HEK293 (cell line): ENCODE data around the gene SMARCD3.

ENCODE experiments used
- CTCF ChIA-PET: fragments of 350-600 bp; formaldehyde crosslinking; extraction: SDS; loops from one replicate; lab custom pipeline; 2021; ENCODE audit warnings: antibody characterized with exemption; lab: Yijun Ruan, JAX
- POLR2A ChIA-PET: fragments of 300-600 bp; formaldehyde crosslinking; extraction: SDS; loops from one replicate; lab custom pipeline; 2020; ENCODE audit warnings: antibody characterized with exemption, inconsistent platforms; lab: Yijun Ruan, JAX
- H3K27ac ChIP-seq: fragments of 200-500 bp; sonication (Bioruptor generic); 2 replicates; pipeline ENCODE4 v1.5.1; 2014; ENCODE audit warnings: low read depth, low read length, control low read depth, inconsistent platforms; ENCODE audit errors: extremely low read depth
- H3K36me3 ChIP-seq, 2 experiments: fragments of 200-500 bp in 1 of 2; sonication (Bioruptor generic) in 1 of 2; 1 replicate in 1 of 2; 2 replicates in 1 of 2; pipeline ENCODE4 v1.5.1; 2014 to 2017; ENCODE audit warnings: inconsistent platforms in 2 of 2, low read length in 2 of 2; ENCODE audit not compliant: control insufficient read depth in 2 of 2, insufficient read depth in 1 of 2
- H3K4me1 ChIP-seq: fragments of 200-500 bp; sonication (Bioruptor generic); 2 replicates; pipeline ENCODE4 v1.5.1; 2014; ENCODE audit warnings: mild to moderate bottlenecking, low read length, inconsistent platforms; ENCODE audit not compliant: control insufficient read depth, insufficient read depth
- H3K4me3 ChIP-seq: 2 replicates; pipeline ENCODE4 v1.5.1; 2011; ENCODE audit warnings: low read depth, mild to moderate bottlenecking, control low read depth, low read length, moderate library complexity
- H3K9me3 ChIP-seq: fragments of 200-500 bp; sonication (Bioruptor generic); 2 replicates; pipeline ENCODE4 v1.5.1; 2014; ENCODE audit warnings: low read depth, low read length, inconsistent platforms; ENCODE audit not compliant: control insufficient read depth, insufficient read depth
- BCL11A ChIP-seq: fragments of 450-650 bp; formaldehyde crosslinking; IDR thresholded peaks from 2 replicates; pipeline ENCODE4 v1.5.1; 2016; ENCODE audit warnings: low read depth, missing biosample characterization, missing genetic modification characterization
- TCF7L2 ChIP-seq: IDR thresholded peaks from 2 replicates; pipeline ENCODE4 v1.6.1; 2011; ENCODE audit warnings: low read depth, mild to moderate bottlenecking, inconsistent platforms, low read length, moderate library complexity, borderline replicate concordance
- ZBTB21 ChIP-seq: fragments of 450-650 bp; formaldehyde crosslinking; IDR thresholded peaks from 2 replicates; pipeline ENCODE4 v1.5.1; 2017; ENCODE audit warnings: missing biosample characterization, missing genetic modification characterization
- ZFP3 ChIP-seq: fragments of 450-650 bp; formaldehyde crosslinking; IDR thresholded peaks from 2 replicates; pipeline ENCODE4 v1.5.1; 2016; ENCODE audit warnings: low read depth, missing biosample characterization, missing genetic modification characterization
- ZFP69B ChIP-seq: fragments of 450-650 bp; formaldehyde crosslinking; IDR thresholded peaks from 2 replicates; pipeline ENCODE4 v1.5.1; 2016; ENCODE audit warnings: missing biosample characterization, missing genetic modification characterization
- ZNF114 ChIP-seq: fragments of 450-650 bp; formaldehyde crosslinking; IDR thresholded peaks from 2 replicates; pipeline ENCODE4 v1.5.0; 2017; ENCODE audit warnings: missing biosample characterization, missing genetic modification characterization
- ZNF121 ChIP-seq: fragments of 450-650 bp; formaldehyde crosslinking; IDR thresholded peaks from 2 replicates; pipeline ENCODE4 v1.5.1; 2016; ENCODE audit warnings: missing biosample characterization, missing genetic modification characterization
- ZNF148 ChIP-seq: fragments of 450-650 bp; formaldehyde crosslinking; IDR thresholded peaks from 2 replicates; pipeline ENCODE4 v1.5.0; 2017; ENCODE audit warnings: missing biosample characterization, missing genetic modification characterization, borderline replicate concordance
- ZNF174 ChIP-seq: fragments of 450-650 bp; formaldehyde crosslinking; IDR thresholded peaks from 2 replicates; pipeline ENCODE4 v1.5.0; 2017; ENCODE audit warnings: missing biosample characterization, mild to moderate bottlenecking, missing genetic modification characterization
- ZNF2 ChIP-seq: fragments of 450-650 bp; formaldehyde crosslinking; IDR thresholded peaks from 2 replicates; pipeline ENCODE4 v1.5.1; 2016; ENCODE audit warnings: missing biosample characterization, missing genetic modification characterization
- ZNF202 ChIP-seq: fragments of 450-650 bp; formaldehyde crosslinking; IDR thresholded peaks from 2 replicates; pipeline ENCODE4 v1.5.1; 2016; ENCODE audit warnings: missing biosample characterization, missing genetic modification characterization, borderline replicate concordance
- ZNF280C ChIP-seq: fragments of 450-650 bp; formaldehyde crosslinking; IDR thresholded peaks from 2 replicates; pipeline ENCODE4 v1.5.1; 2016; ENCODE audit warnings: missing biosample characterization, missing genetic modification characterization
- ZNF302 ChIP-seq: fragments of 450-650 bp; formaldehyde crosslinking; IDR thresholded peaks from 2 replicates; pipeline ENCODE4 v1.5.1; 2016; ENCODE audit warnings: missing biosample characterization, missing genetic modification characterization, low read depth
- ZNF362 ChIP-seq: fragments of 450-650 bp; formaldehyde crosslinking; IDR thresholded peaks from 2 replicates; pipeline ENCODE4 v1.5.1; 2016; ENCODE audit warnings: missing biosample characterization, missing genetic modification characterization
- ZNF416 ChIP-seq: fragments of 450-650 bp; formaldehyde crosslinking; IDR thresholded peaks from 2 replicates; pipeline ENCODE4 v1.5.1; 2016; ENCODE audit warnings: missing biosample characterization, missing genetic modification characterization
- ZNF529 ChIP-seq: fragments of 450-650 bp; formaldehyde crosslinking; IDR thresholded peaks from 2 replicates; pipeline ENCODE4 v1.5.1; 2017; ENCODE audit warnings: missing genetic modification characterization, missing biosample characterization; ENCODE audit not compliant: insufficient replicate concordance
- ZNF549 ChIP-seq: fragments of 450-650 bp; IDR thresholded peaks from 2 replicates; pipeline ENCODE4 v1.5.1; 2018; ENCODE audit warnings: missing biosample characterization, missing genetic modification characterization, mild to moderate bottlenecking, inconsistent platforms, moderate library complexity
- ZNF555 ChIP-seq: fragments of 450-650 bp; formaldehyde crosslinking; conservative IDR thresholded peaks from 2 replicates; pipeline ENCODE4 v1.5.1; 2017; ENCODE audit warnings: missing biosample characterization, mild to moderate bottlenecking, missing genetic modification characterization, inconsistent platforms
- ZNF561 ChIP-seq: fragments of 450-650 bp; IDR thresholded peaks from 2 replicates; pipeline ENCODE4 v1.5.1; 2018; ENCODE audit warnings: missing biosample characterization, missing genetic modification characterization, borderline replicate concordance
- ZNF571 ChIP-seq: fragments of 450-650 bp; formaldehyde crosslinking; IDR thresholded peaks from 2 replicates; pipeline ENCODE4 v1.5.0; 2017; ENCODE audit warnings: missing biosample characterization, missing genetic modification characterization
- ZNF791 ChIP-seq: fragments of 450-650 bp; formaldehyde crosslinking; IDR thresholded peaks from 2 replicates; pipeline ENCODE4 v1.5.1; 2016; ENCODE audit warnings: missing biosample characterization, missing genetic modification characterization
- ZNF830 ChIP-seq: fragments of 450-650 bp; IDR thresholded peaks from 2 replicates; pipeline ENCODE4 v1.5.0; 2018; ENCODE audit warnings: missing biosample characterization, missing genetic modification characterization, low read depth, mild to moderate bottlenecking, moderate library complexity
- ZSCAN4 ChIP-seq: fragments of 450-650 bp; formaldehyde crosslinking; IDR thresholded peaks from 2 replicates; pipeline ENCODE4 v1.5.1; 2017; ENCODE audit warnings: missing biosample characterization, missing genetic modification characterization
- TF ChIP-seq, protein P1 (sequence below): sonication (generic); formaldehyde crosslinking; IDR thresholded peaks from 2 replicates; pipeline ENCODE4 v1.8.1; 2022; ENCODE audit warnings: mild to moderate bottlenecking, moderate library complexity, missing genetic modification reagents

Gene SMARCD3

DNA sequence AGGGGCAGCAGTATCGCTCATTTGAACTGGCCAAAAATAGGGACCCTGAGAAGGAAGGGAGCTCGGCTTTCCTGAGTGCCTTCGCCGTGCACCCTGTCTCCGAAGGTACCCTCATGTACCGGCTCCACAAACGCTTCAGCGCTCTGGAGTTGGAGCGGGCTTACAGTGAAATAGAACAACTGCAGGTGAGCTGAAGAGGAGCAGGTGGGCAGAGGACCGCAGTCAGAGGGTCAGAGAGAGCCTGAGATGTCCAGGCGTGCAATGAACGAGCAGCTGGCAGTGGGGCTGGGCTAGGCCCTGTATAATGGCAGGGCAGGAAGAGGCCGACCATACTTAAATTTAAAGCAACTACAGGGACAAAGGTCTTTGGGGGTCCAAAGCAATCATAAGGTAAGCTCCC is 12.1 kb downstream of the SMARCD3 start:
- H3K27ac ChIP-seq: no peak overlapping the region
- H3K9me3 ChIP-seq: no peaks in the 10 kb centered on the region
- TF ChIP-seq ZNF174 (no peak), ZSCAN4 (no peak), ZNF202 (tag by site-specific recombination) (no peak), ZNF549 (no peak), ZNF2 (tag by site-specific recombination) (no peak), TCF7L2 (no peak), ZNF302 (no peak), BCL11A (no peak), ZBTB21 (tag by site-specific recombination) (no peak)
- CTCF ChIA-PET: interaction anchor here (0.6 to 1.5 kb wide), 7 partner anchors 8 to 75 kb away, joined by 3 to 7 read pairs (median 3); partner anchors contain the start of gene ABCF2
- POLR2A ChIA-PET: interaction anchor here (0.5 to 1.9 kb wide), 5 partner anchors 9 to 151 kb away, joined by 3 to 26 read pairs (median 3); partner anchors contain the start of gene ABCF2
- H3K4me1 ChIP-seq: no peaks in the 10 kb centered on the region
- H3K4me3 ChIP-seq: no peak overlapping the region
- peaks cover 3 to 76% of the 10 kb centered on the region in 2 experiments; a peak in 2 of 3 replicates for H3K36me3 ChIP-seq

GRCh38 chr7:151235091-151235787 is 13.3 kb downstream of the SMARCD3 start:
- Histone ChIP-seq H3K9me3 (no peaks in the 10 kb centered on the region), H3K27ac (no peak overlapping the region), H3K36me3 (peaks cover 3 to 64% of the 10 kb centered on the region in 2 experiments; a peak in 2 of 3 replicates), H3K4me1 (no peaks in the 10 kb centered on the region), H3K4me3 (no peak overlapping the region)
- no peak for TF ChIP-seq ZNF114 (tag by site-specific recombination)
- no peak for TF ChIP-seq ZNF121
- no peak for TF ChIP-seq ZNF148 (tag by site-specific recombination)
- no peak for TF ChIP-seq ZNF529
- no peak for TF ChIP-seq ZNF561 (tag by site-specific recombination)
- TF ChIP-seq ZFP3 (tag by site-specific recombination): no peak
- TF ChIP-seq ZNF280C (tag by site-specific recombination): no peak
- no peak for TF ChIP-seq ZNF571 (tag by site-specific recombination)
- no peak for TF ChIP-seq ZNF555 (tag by site-specific recombination)
- TF ChIP-seq ZNF791 (tag by site-specific recombination): no peak
- TF ChIP-seq ZNF830 (tag by site-specific recombination): no peak
- no peak for TF ChIP-seq ZFP69B (tag by site-specific recombination)
- TF ChIP-seq ZNF362 (tag by site-specific recombination): no peak
- TF ChIP-seq, protein P1, sequence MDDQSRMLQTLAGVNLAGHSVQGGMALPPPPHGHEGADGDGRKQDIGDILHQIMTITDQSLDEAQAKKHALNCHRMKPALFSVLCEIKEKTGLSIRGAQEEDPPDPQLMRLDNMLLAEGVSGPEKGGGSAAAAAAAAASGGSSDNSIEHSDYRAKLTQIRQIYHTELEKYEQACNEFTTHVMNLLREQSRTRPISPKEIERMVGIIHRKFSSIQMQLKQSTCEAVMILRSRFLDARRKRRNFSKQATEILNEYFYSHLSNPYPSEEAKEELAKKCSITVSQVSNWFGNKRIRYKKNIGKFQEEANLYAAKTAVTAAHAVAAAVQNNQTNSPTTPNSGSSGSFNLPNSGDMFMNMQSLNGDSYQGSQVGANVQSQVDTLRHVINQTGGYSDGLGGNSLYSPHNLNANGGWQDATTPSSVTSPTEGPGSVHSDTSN (CRISPR knock-in tag): no peak
- no peak for TF ChIP-seq ZNF416 (tag by site-specific recombination)
- ChIA-PET CTCF (interaction anchor here (0.7 to 2.5 kb wide), 2 partner anchors 7 to 9 kb away, joined by 3 to 13 read pairs; no protein-coding TSS in a partner anchor), POLR2A (interaction anchor here (0.7 to 0.9 kb wide), 2 partner anchors 9 to 12 kb away, joined by 3 read pairs; no protein-coding TSS in a partner anchor)
